BLaER1 treated with 17β-estradiol and CSF1 and Interleukin-3, amounts not matched to agents 10 nM and 100 nM (cell line): ENCODE data around the gene DUOXA2.

Experiments
- H3K27ac ChIP-seq, 11 experiments: shearing (Covaris generic); formaldehyde crosslinking; 2 replicates each; pipeline ENCODE4 v1.8.1; 2022
- H3K27me3 ChIP-seq, 11 experiments: shearing (Covaris generic); formaldehyde crosslinking; 2 replicates each; pipeline ENCODE4 v1.8.1; 2022
- H3K36me3 ChIP-seq, 11 experiments: shearing (Covaris generic); formaldehyde crosslinking; 2 replicates each; pipeline ENCODE4 v1.8.1; 2022
- H3K4me1 ChIP-seq, 10 experiments: shearing (Covaris generic); formaldehyde crosslinking; 2 replicates each; pipeline ENCODE4 v1.8.1; 2022
- H3K4me2 ChIP-seq, 11 experiments: shearing (Covaris generic); formaldehyde crosslinking; 2 replicates each; pipeline ENCODE4 v1.8.1; 2022
- H3K4me3 ChIP-seq, 10 experiments: shearing (Covaris generic); formaldehyde crosslinking; 2 replicates each; pipeline ENCODE4 v1.8.1; 2022
- H3K9ac ChIP-seq, 11 experiments: shearing (Covaris generic); formaldehyde crosslinking; 2 replicates each; pipeline ENCODE4 v1.8.1; 2022
- H3K9me3 ChIP-seq, 11 experiments: shearing (Covaris generic); formaldehyde crosslinking; replicated peaks in 1 of 11; 2 replicates each; pipeline ENCODE4 v1.8.1; 2022
- H4K20me1 ChIP-seq, 11 experiments: shearing (Covaris generic); formaldehyde crosslinking; 2 replicates each; pipeline ENCODE4 v1.8.1; 2022
- Cebpa-rat ChIP-seq, 11 experiments: shearing (Covaris generic); IDR thresholded peaks; 2 replicates each; pipeline ENCODE4 v1.8.1; 2022

Gene DUOXA2

DNA sequence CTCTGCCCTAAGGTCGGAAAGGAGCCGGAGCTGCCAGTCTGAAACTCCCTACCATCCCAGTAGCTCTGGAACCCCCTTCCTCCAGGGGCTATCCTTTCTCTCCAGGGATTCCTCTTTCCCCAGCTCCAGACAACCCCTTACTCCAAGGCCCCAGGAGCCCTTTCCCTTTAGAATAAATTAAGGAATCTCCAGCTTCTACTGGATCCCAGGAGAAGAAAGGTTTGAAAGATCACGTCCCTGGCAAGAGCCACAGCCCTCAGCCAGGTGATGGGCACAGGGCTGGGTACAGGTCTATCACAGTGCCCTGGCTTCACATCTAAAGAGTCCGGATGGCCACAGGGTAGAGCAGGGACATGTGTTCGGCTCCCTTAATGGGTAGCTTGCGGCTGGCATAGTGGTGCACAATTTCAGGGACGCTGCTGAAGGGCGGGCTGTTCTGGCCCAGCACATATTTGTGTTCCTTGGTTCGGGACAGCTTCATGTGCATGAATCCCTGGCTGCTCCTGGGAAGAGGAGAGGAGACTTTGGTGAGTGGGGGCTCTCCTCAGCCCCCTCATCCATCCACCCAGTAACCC is 53.6 kb downstream of the DUOXA2 start:
- H3K9ac ChIP-seq: peak overlapping the region; percentile 96 to 100 (median 99); a peak in 19 of 22 replicates
- peaks cover 28 to 86% (median 79%) of the 10 kb centered on the region in 10 experiments for H3K4me1 ChIP-seq
- peak overlapping the region in 8 of 10 experiments; percentile 57 to 74 (median 64); a peak in 8 of 20 replicates for H3K4me3 ChIP-seq
- no peaks in the 10 kb centered on the region for H3K27me3 ChIP-seq
- no peaks in the 10 kb centered on the region for H3K9me3 ChIP-seq
- peak overlapping the region in 10 of 11 experiments; percentile 96 to 100 (median 100); a peak in 20 of 22 replicates for H3K27ac ChIP-seq
- peaks cover 0 to 21% (median 14%) of the 10 kb centered on the region in 11 experiments; a peak in 16 of 22 replicates for H3K36me3 ChIP-seq
- peak overlapping the region in 10 of 11 experiments; percentile 72 to 94 (median 84); a peak in 19 of 22 replicates for H3K4me2 ChIP-seq
- H4K20me1 ChIP-seq: peaks cover 0 to 8% (median 0%) of the 10 kb centered on the region in 11 experiments; a peak in 2 of 22 replicates
- TF ChIP-seq Cebpa-rat (IDR thresholded peaks at IDR 0.05): no peak
